K562 (cell line): ENCODE measurements around the gene IQCN. TPM values are rescaled to one million over a fixed set of nuclear protein-coding genes. Genes with fewer than 3 reads are reported as not detected.

Source experiments
- ATAC-seq: fragments of 200-7000 bp; cut with Tn5 transposase; 3 replicates; pipeline ENCODE4 v1.9.1; 2020; ENCODE audit warnings: moderate library complexity
- BruUV-seq: library from RNA; stranded (reverse); fragments of 400-500 nt; replicated peaks from 2 replicates; lab custom pipeline; 2021; lab: Mats Ljungman, UMichigan
- CTCF ChIA-PET: fragments of 300-600 bp; formaldehyde crosslinking; extraction: SDS; loops from one replicate; lab custom pipeline; 2021; ENCODE audit warnings: low intra/inter-chr PET ratio; lab: Yijun Ruan, JAX
- POLR2A ChIA-PET: fragments of 300-600, 350-650 bp; sonication (Branson Sonifier 250); formaldehyde crosslinking; extraction: SDS; loops from one replicate; lab custom pipeline; 2021; ENCODE audit warnings: antibody characterized with exemption, inconsistent platforms; lab: Yijun Ruan, JAX
- DNase-seq, 4 experiments: peaks; one replicate each; pipeline versions ENCODE4 v3.0.0 to v3.0.0-alpha.2; 2011 to 2018; ENCODE audit warnings: low spot score in 3 of 4, mixed read lengths in 3 of 4; ENCODE audit errors: extremely low read depth in 1 of 4
- FAIRE-seq: peaks from 2 replicates; lab custom pipeline; 2011; peaks lifted over from hg19 to GRCh38; lab: Jason Lieb, UNC
- H2AFZ ChIP-seq: 2 replicates; pipeline ENCODE4 v1.6.0; 2011; ENCODE audit warnings: low read depth, low read length, control low read depth, inconsistent platforms
- H3K27ac ChIP-seq: fragments of 200-600 bp; 3 replicates; pipeline ENCODE4 v1.8.0; 2011; ENCODE audit warnings: low read depth, mild to moderate bottlenecking, control low read depth, inconsistent platforms, low read length, moderate library complexity, mixed read lengths; ENCODE audit errors: extremely low read depth
- H3K27me3 ChIP-seq, 2 experiments: fragments of 300-600 bp in 1 of 2; 2 replicates in 1 of 2; 3 replicates in 1 of 2; pipeline versions ENCODE4 v1.6.0 to v1.8.0; 2011; ENCODE audit warnings: inconsistent platforms in 2 of 2, low read length in 2 of 2, mild to moderate bottlenecking in 1 of 2, mixed read lengths in 1 of 2, moderate library complexity in 1 of 2; ENCODE audit not compliant: control insufficient read depth in 2 of 2, insufficient read depth in 2 of 2
- H3K36me3 ChIP-seq: fragments of 300-600 bp; 3 replicates; pipeline ENCODE4 v1.8.0; 2011; ENCODE audit warnings: mild to moderate bottlenecking, low read length, inconsistent platforms; ENCODE audit not compliant: control insufficient read depth, insufficient read depth
- H3K4me1 ChIP-seq, 2 experiments: fragments of 200-600 bp in 1 of 2; replicated peaks in 1 of 2; 2 replicates in 1 of 2; 3 replicates in 1 of 2; pipeline versions ENCODE4 v1.5.1 to v1.8.0; 2011; ENCODE audit warnings: inconsistent platforms in 2 of 2, low read length in 2 of 2, mild to moderate bottlenecking in 1 of 2, mixed read lengths in 1 of 2, moderate library complexity in 1 of 2; ENCODE audit not compliant: control insufficient read depth in 2 of 2, insufficient read depth in 2 of 2
- H3K4me2 ChIP-seq: 2 replicates; pipeline ENCODE4 v1.6.1; 2011; ENCODE audit warnings: low read length, control low read depth, inconsistent platforms, mixed read lengths; ENCODE audit not compliant: insufficient read depth
- H3K4me3 ChIP-seq: fragments of 200-600 bp; sonication (generic), shearing (Covaris generic); 2 replicates; pipeline ENCODE4 v1.5.1; 2016; ENCODE audit warnings: control low read depth, inconsistent platforms
- H3K79me2 ChIP-seq: fragments of 200-600 bp; 3 replicates; pipeline ENCODE4 v1.8.0; 2011; ENCODE audit warnings: low read length, inconsistent platforms; ENCODE audit not compliant: control insufficient read depth, insufficient read depth
- H3K9ac ChIP-seq, 2 experiments: 2 replicates each; pipeline versions ENCODE4 v1.6.0 to v1.6.1; 2011; ENCODE audit warnings: low read depth in 2 of 2, low read length in 2 of 2, control low read depth in 1 of 2, inconsistent platforms in 1 of 2, mild to moderate bottlenecking in 1 of 2, mixed read lengths in 1 of 2; ENCODE audit not compliant: insufficient read depth in 1 of 2
- H3K9me1 ChIP-seq: one replicate; pipeline ENCODE4 v1.6.0; 2011; ENCODE audit warnings: inconsistent platforms, mild to moderate bottlenecking, low read length, moderate library complexity; ENCODE audit not compliant: control insufficient read depth, insufficient read depth
- H3K9me3 ChIP-seq: replicated peaks from 2 replicates; pipeline ENCODE4 v1.5.1; 2011; ENCODE audit warnings: low read depth, low read length, inconsistent platforms; ENCODE audit not compliant: control insufficient read depth, insufficient read depth
- H4K20me1 ChIP-seq: replicated peaks from 2 replicates; pipeline ENCODE4 v1.6.1; 2011; ENCODE audit warnings: low read length, inconsistent platforms, mixed read lengths; ENCODE audit not compliant: control insufficient read depth, insufficient read depth
- CBFB ChIP-seq: sonication (generic); formaldehyde crosslinking; IDR thresholded peaks from 2 replicates; pipeline ENCODE4 v1.4.0; 2020; ENCODE audit warnings: mild to moderate bottlenecking, missing genetic modification reagents
- DDX20 ChIP-seq: fragments of 450-650 bp; IDR thresholded peaks from 2 replicates; pipeline ENCODE4 v1.6.1; 2016; ENCODE audit warnings: missing genetic modification characterization, low read depth, mild to moderate bottlenecking, missing compliant biosample characterization, moderate library complexity
- HMG20B ChIP-seq: fragments of 250-450 bp; sonication (Bioruptor Pico); IDR thresholded peaks from 2 replicates; pipeline ENCODE4 v1.5.0; 2021; ENCODE audit warnings: mild to moderate bottlenecking
- MBD2 ChIP-seq: sonication (generic); IDR thresholded peaks from 2 replicates; pipeline ENCODE4 v1.6.1; 2016; ENCODE audit warnings: low read depth, borderline replicate concordance
- PREB ChIP-seq: sonication (generic); formaldehyde crosslinking; IDR thresholded peaks from 2 replicates; pipeline ENCODE4 v1.8.1; 2023; ENCODE audit warnings: mild to moderate bottlenecking, missing genetic modification reagents
- RBM25 ChIP-seq: fragments of 200-400 bp; formaldehyde crosslinking; IDR thresholded peaks from 2 replicates; pipeline ENCODE4 v1.6.1; 2018; ENCODE audit warnings: low read length, low read depth, moderate library complexity; ENCODE audit not compliant: severe bottlenecking
- RNF219 ChIP-seq: fragments of 250-450 bp; sonication (Bioruptor Pico); IDR thresholded peaks from 2 replicates; pipeline ENCODE4 v1.5.0; 2022; ENCODE audit warnings: mild to moderate bottlenecking
- SIN3A ChIP-seq, 2 experiments: fragments of 150-350 bp in 1 of 2; IDR thresholded peaks; 2 replicates each; pipeline ENCODE4 v1.6.1; 2011 to 2016; ENCODE audit warnings: borderline replicate concordance in 2 of 2, low read depth in 2 of 2, low read length in 2 of 2, mild to moderate bottlenecking in 2 of 2, moderate library complexity in 2 of 2; ENCODE audit not compliant: control insufficient read depth in 1 of 2
- STAT6 ChIP-seq: sonication (generic); formaldehyde crosslinking; IDR thresholded peaks from 2 replicates; pipeline ENCODE4 v1.8.1; 2023; ENCODE audit warnings: mild to moderate bottlenecking, missing genetic modification reagents
- ZFP36 ChIP-seq: fragments of 150-350 bp; IDR thresholded peaks from 2 replicates; pipeline ENCODE4 v1.6.1; 2018; ENCODE audit warnings: low read length, low read depth; ENCODE audit not compliant: partially characterized antibody
- ZKSCAN8 ChIP-seq: fragments of 200-800 bp; sonication (Bioruptor generic); IDR thresholded peaks from 2 replicates; pipeline ENCODE4 v1.6.1; 2016; ENCODE audit warnings: missing genetic modification characterization, missing compliant biosample characterization
- ZNF197 ChIP-seq: fragments of 200-800 bp; sonication (Bioruptor generic); IDR thresholded peaks from 2 replicates; pipeline ENCODE4 v1.6.1; 2016; ENCODE audit warnings: low read depth, missing genetic modification characterization, missing compliant biosample characterization
- ZNF431 ChIP-seq: sonication (generic); formaldehyde crosslinking; IDR thresholded peaks from 2 replicates; pipeline ENCODE4 v1.8.0; 2022; ENCODE audit warnings: mild to moderate bottlenecking, missing genetic modification reagents
- ZNF830 ChIP-seq: fragments of 250-450 bp; sonication (Bioruptor Pico); IDR thresholded peaks from 2 replicates; pipeline ENCODE4 v1.5.0; 2021; ENCODE audit warnings: mild to moderate bottlenecking
- WGBS: fragments of 100-300 bp; shearing (Covaris generic); methylation state at CpG from one replicate; pipeline ENCODE4 v1.1.6; 2016; ENCODE audit warnings: low coverage, mixed read lengths; ENCODE audit not compliant: insufficient coverage; ENCODE audit errors: missing lambda C conversion rate; 5-methylcytosine and 5-hydroxymethylcytosine counted together
- in situ Hi-C: fragments of 300-500 bp; cut with MboI; formaldehyde crosslinking; loops from 4 replicates; pipeline ENCODE4 v1.15.0; 2018; ENCODE audit warnings: inconsistent platforms, mixed read lengths
- intact Hi-C: fragments of 100-400 bp; cut with micrococcal nuclease; formaldehyde crosslinking; loops from 2 replicates; pipeline ENCODE4 v1.14.2; 2022
- polyA plus RNA-seq, 8 experiments: library from polyadenylated mRNA; depleted of rRNA in 4 of 8; stranded (reverse) in 5 of 8; unstranded in 3 of 8; fragments of >200 nt; fragmentation: Nextera tagmentation in 2 of 8; fragmentation: Illumina TruSeq in 1 of 8; extraction: Ambion mirVana in 2 of 8; extraction: Trizol in 1 of 8; gene quantifications; 2 replicates each; pipeline versions ENCODE4 v1.2.1 to v1.2.3, GENCODE V29; 2011 to 2014; ENCODE audit warnings: inconsistent platforms in 1 of 8, missing spikeins in 1 of 8
- total RNA-seq, 7 experiments: library from RNA; depleted of rRNA in 6 of 7; stranded (reverse); fragments of >200 nt in 6 of 7; fragmentation: Illumina TruSeq in 2 of 7; extraction: Trizol in 2 of 7; gene quantifications; 2 replicates each; pipeline versions ENCODE4 v1.2.1 to v1.2.3, GENCODE V29; 2011 to 2021; ENCODE audit warnings: low replicate concordance in 1 of 7

Gene IQCN
- total and polyA plus RNA-seq, 9 of the 15 experiments (the other 6 are each of a cell fraction or from before 2014, with no cell fraction given), result 0.01 to 0.07 (median 0.04) TPM; not detected in 3

- CTCF ChIA-PET, result interaction anchor here (0.6 to 2.2 kb wide), 4 partner anchors 25 to 79 kb away, joined by 3 to 11 read pairs (median 5); no protein-coding TSS in a partner anchor
- H3K36me3 ChIP-seq, result peaks cover 21% of the 10 kb centered on the region
- H3K4me1 ChIP-seq, result peaks cover 27 to 69% of the 10 kb centered on the region in 2 experiments
- POLR2A ChIA-PET, result interaction anchor here (0.5 to 8.5 kb wide), 52 partner anchors 10 to 413 kb away, joined by 3 to 122 read pairs (median 5); partner anchors contain the start of genes GDF15, LSM4, MPV17L2 and PGPEP1
- FAIRE-seq (no peak), DNase-seq (peak in 2 of 4 experiments; percentile 29 to 49), ATAC-seq (no peak)
- peaks cover 47% of the 10 kb centered on the region for H3K79me2 ChIP-seq
- in situ Hi-C loops (loop anchor here (5.0 kb wide), 1 partner anchor 44 kb away; the partner anchor contains the start of gene LSM4), intact Hi-C loops (loop anchor here (1.0 kb wide), 1 partner anchor 45 kb away; the partner anchor contains the start of gene LSM4)
- WGBS, result 42% methylated on average over 10 of the region's 10 CpGs
- peak overlapping the region; percentile 99 to 100 for H3K9ac ChIP-seq
- H3K27me3 ChIP-seq, result no peaks in the 10 kb centered on the region
- BruUV-seq, result no TSS peak
- no peaks in the 10 kb centered on the region for H3K9me3 ChIP-seq
- H3K9me1 ChIP-seq, result peaks cover 15% of the 10 kb centered on the region
- H3K4me2 ChIP-seq, result peak overlapping the region; percentile 99
- H4K20me1 ChIP-seq, result peaks cover 26% of the 10 kb centered on the region
- H3K27ac ChIP-seq, result peak overlapping the region; percentile 99
- peak overlapping the region; percentile 100 for H3K4me3 ChIP-seq
- no peak overlapping the region for H2AFZ ChIP-seq
- TF ChIP-seq CBFB (CRISPR knock-in tag) (peak; percentile 70; the same call in 1 of the 2 replicates), SIN3A (IDR thresholded peaks at IDR 0.05; ENCODE audit: borderline replicate concordance in 2 of 2, control insufficient read depth in 1 of 2, low read depth in 2 of 2, low read length in 2 of 2) (0 out of 4 replicates have a peak, but pooled peaks of 1 of the 2 experiments have one; percentile 1), RBM25 (peak; percentile 95), ZNF830 (CRISPR knock-in tag) (no peak), STAT6 (CRISPR knock-in tag) (peak; percentile 22; the same call in 1 of the 2 replicates), ZKSCAN8 (CRISPR knock-in tag) (no peak), MBD2 (0 out of 2 replicates have a peak, but pooled peaks have one; percentile 9), ZFP36 (peak; percentile 95), ZNF431 (peak; percentile 32; the same call in 1 of the 2 replicates), ZNF197 (CRISPR knock-in tag) (0 out of 2 replicates have a peak, but pooled peaks have one; percentile 20), DDX20 (tag) (no peak), RNF219 (no peak), PREB (CRISPR knock-in tag) (0 out of 2 replicates have a peak, but pooled peaks have one; percentile 78), HMG20B (CRISPR knock-in tag) (no peak)
Measured at GRCh38 chr19:18278521-18279265, 4.4 kb upstream of the IQCN start.
